ENCODE measurements around the gene HMMR. TPM values are rescaled to one million over a fixed set of nuclear protein-coding genes. Genes with fewer than 3 reads are reported as not detected.
A peak's percentile ranks its signal among the peaks of the same experiment; 100 is the strongest.

HMMR gene
- polyA plus RNA-seq, 3 donors from 2014 or later, result 0.98 to 1.4 TPM; not detected in 1

GRCh38 chr5:163505049-163505367, 44.6 kb downstream of the HMMR start:
- H3K36me3 Mint-ChIP-seq, result no peaks in the 10 kb centered on the region
- H3K27ac Mint-ChIP-seq, result peak overlapping the region; percentile 95 to 100 (median 100)
- DNase-seq, result no peak
- peaks cover 58 to 73% of the 10 kb centered on the region in 2 donors for H3K4me1 Mint-ChIP-seq
- H3K27me3 Mint-ChIP-seq (ENCODE audit: low read depth in 3 of 3), result peaks cover 6 to 22% (median 20%) of the 10 kb centered on the region in 3 donors
- peak overlapping the region; percentile 94 to 100 (median 99) for H3K4me3 Mint-ChIP-seq
- no peaks in the 10 kb centered on the region for H3K9me3 Mint-ChIP-seq

- DNase-seq, result peak; percentile 95 to 96 (median 96)
- Mint-ChIP-seq H3K4me3 (peak within 1 kb of the TSS; percentile 94 to 100 (median 99)), H3K27ac (peak within 1 kb of the TSS; percentile 95 to 100 (median 100)), H3K27me3 (ENCODE audit: low read depth in 3 of 3) (peaks cover 6 to 22% (median 20%) of the 10 kb centered on the region in 3 donors), H3K9me3 (no peaks in the 10 kb centered on the region), H3K36me3 (no peaks in the 10 kb centered on the region), H3K4me1 (peaks cover 63 to 79% of the 10 kb centered on the region in 2 donors)
These were observed 45.1 kb downstream of the HMMR start, which contains the start of gene MAT2B for GRCh38 chr5:163505368-163506094. Gene MAT2B, plus strand, starts transcription at chr5:163505619. Its CDS starts 68 bp downstream, at chr5:163505687.

- H3K4me3 Mint-ChIP-seq, result peak overlapping the region; percentile 94 to 100 (median 99)
- H3K27ac Mint-ChIP-seq, result peak overlapping the region; percentile 95 to 100 (median 100)
- H3K4me1 Mint-ChIP-seq, result peaks cover 68 to 84% of the 10 kb centered on the region in 2 donors
- H3K9me3 Mint-ChIP-seq, result no peaks in the 10 kb centered on the region
- H3K36me3 Mint-ChIP-seq, result no peaks in the 10 kb centered on the region
- no peak for DNase-seq
- peaks cover 6 to 22% (median 20%) of the 10 kb centered on the region in 3 donors for H3K27me3 Mint-ChIP-seq (ENCODE audit: low read depth in 3 of 3)
These were observed 45.6 kb downstream of the HMMR start for GRCh38 chr5:163506095-163506457.

GRCh38 chr5:163506726-163507125, 46.3 kb downstream of the HMMR start:
- Mint-ChIP-seq H3K4me3 (peak overlapping the region; percentile 94 to 100 (median 99)), H3K4me1 (peaks cover 70 to 87% of the 10 kb centered on the region in 2 donors), H3K27me3 (ENCODE audit: low read depth in 3 of 3) (peaks cover 6 to 22% (median 20%) of the 10 kb centered on the region in 3 donors), H3K27ac (peak overlapping the region; percentile 95 to 100 (median 100)), H3K9me3 (no peaks in the 10 kb centered on the region), H3K36me3 (peaks cover 0 to under 1% (median 0%) of the 10 kb centered on the region in 3 donors)
- DNase-seq, result peak in 2 of 3 donors; percentile 6 to 21

- peaks cover 0 to 19% (median 6%) of the 10 kb centered on the region in 3 donors for H3K36me3 Mint-ChIP-seq
- no peaks in the 10 kb centered on the region for H3K9me3 Mint-ChIP-seq
- no peak for DNase-seq
- H3K27ac Mint-ChIP-seq, result peak overlapping the region; percentile 95 to 100 (median 100)
- H3K27me3 Mint-ChIP-seq (ENCODE audit: low read depth in 3 of 3), result peaks cover 4 to 22% (median 20%) of the 10 kb centered on the region in 3 donors
- H3K4me3 Mint-ChIP-seq, result peak overlapping the region; percentile 94 to 100 (median 99)
- H3K4me1 Mint-ChIP-seq, result peaks cover 73 to 92% of the 10 kb centered on the region in 2 donors
These were observed 48.3 kb downstream of the HMMR start for GRCh38 chr5:163508753-163509152.

GRCh38 chr5:163509291-163509951, 49.0 kb downstream of the HMMR start:
- DNase-seq, result no peak
- H3K4me3 Mint-ChIP-seq, result peak overlapping the region; percentile 94 to 100 (median 99)
- peak overlapping the region; percentile 95 to 100 (median 100) for H3K27ac Mint-ChIP-seq
- no peaks in the 10 kb centered on the region for H3K9me3 Mint-ChIP-seq
- peaks cover 66 to 91% of the 10 kb centered on the region in 2 donors for H3K4me1 Mint-ChIP-seq
- peaks cover 0 to 19% (median 7%) of the 10 kb centered on the region in 3 donors for H3K36me3 Mint-ChIP-seq
- peaks cover 4 to 22% (median 17%) of the 10 kb centered on the region in 3 donors for H3K27me3 Mint-ChIP-seq (ENCODE audit: low read depth in 3 of 3)

- Mint-ChIP-seq H3K4me1 (peaks cover 56 to 83% of the 10 kb centered on the region in 2 donors), H3K36me3 (peaks cover 0 to 33% (median 16%) of the 10 kb centered on the region in 3 donors), H3K27me3 (ENCODE audit: low read depth in 3 of 3) (peaks cover 0 to 2% (median 0%) of the 10 kb centered on the region in 3 donors), H3K9me3 (no peaks in the 10 kb centered on the region), H3K4me3 (peak overlapping the region in 1 of 5 donors; percentile 37), H3K27ac (peak overlapping the region; percentile 42 to 81 (median 70))
- DNase-seq, result no peak
These were observed 52.1 kb downstream of the HMMR start for GRCh38 chr5:163512526-163512925.

- Mint-ChIP-seq H3K4me3 (no peak overlapping the region), H3K36me3 (peaks cover 4 to 21% (median 15%) of the 10 kb centered on the region in 3 donors), H3K9me3 (no peaks in the 10 kb centered on the region), H3K4me1 (peaks cover 0 to 4% of the 10 kb centered on the region in 2 donors), H3K27me3 (ENCODE audit: low read depth in 3 of 3) (no peaks in the 10 kb centered on the region), H3K27ac (no peak overlapping the region)
- DNase-seq, result no peak
These were observed 64.7 kb downstream of the HMMR start for GRCh38 chr5:163525096-163525495.

GRCh38 chr5:163529698-163530097, 69.3 kb downstream of the HMMR start:
- Mint-ChIP-seq H3K36me3 (peaks cover 4 to 14% (median 9%) of the 10 kb centered on the region in 3 donors), H3K27ac (no peak overlapping the region), H3K4me1 (peaks cover 0 to under 1% of the 10 kb centered on the region in 2 donors), H3K9me3 (no peaks in the 10 kb centered on the region), H3K27me3 (ENCODE audit: low read depth in 3 of 3) (peaks cover 0 to 2% (median 1%) of the 10 kb centered on the region in 3 donors), H3K4me3 (no peak overlapping the region)
- DNase-seq, result no peak

GRCh38 chr5:163531272-163531671, 70.8 kb downstream of the HMMR start:
- no peaks in the 10 kb centered on the region for H3K9me3 Mint-ChIP-seq
- peaks cover 0 to 4% (median 2%) of the 10 kb centered on the region in 3 donors for H3K27me3 Mint-ChIP-seq (ENCODE audit: low read depth in 3 of 3)
- peaks cover 0 to 9% (median 0%) of the 10 kb centered on the region in 3 donors for H3K36me3 Mint-ChIP-seq
- no peaks in the 10 kb centered on the region for H3K4me1 Mint-ChIP-seq
- DNase-seq, result no peak
- no peak overlapping the region for H3K4me3 Mint-ChIP-seq
- H3K27ac Mint-ChIP-seq, result no peak overlapping the region

GRCh38 chr5:163532171-163533084, 72.0 kb downstream of the HMMR start:
- H3K9me3 Mint-ChIP-seq, result no peaks in the 10 kb centered on the region

GRCh38 chr5:163533223-163533622, 72.8 kb downstream of the HMMR start:
- Mint-ChIP-seq H3K36me3 (peaks cover 0 to 8% (median 0%) of the 10 kb centered on the region in 3 donors), H3K27ac (no peak overlapping the region), H3K4me1 (no peaks in the 10 kb centered on the region), H3K27me3 (ENCODE audit: low read depth in 3 of 3) (peaks cover 2 to 5% (median 4%) of the 10 kb centered on the region in 3 donors), H3K4me3 (no peak overlapping the region), H3K9me3 (no peaks in the 10 kb centered on the region)
- DNase-seq, result no peak

More at GRCh38 chr5:163532171-163533084, 72.0 kb downstream of the HMMR start:
- no peak overlapping the region for H3K4me3 Mint-ChIP-seq
- H3K36me3 Mint-ChIP-seq, result peaks cover 0 to 9% (median 0%) of the 10 kb centered on the region in 3 donors
- no peaks in the 10 kb centered on the region for H3K4me1 Mint-ChIP-seq
- no peak overlapping the region for H3K27ac Mint-ChIP-seq
- peaks cover 2 to 4% (median 2%) of the 10 kb centered on the region in 3 donors for H3K27me3 Mint-ChIP-seq (ENCODE audit: low read depth in 3 of 3)
- DNase-seq, result no peak

- H3K4me1 Mint-ChIP-seq, result no peaks in the 10 kb centered on the region
- no peak overlapping the region for H3K27ac Mint-ChIP-seq
- H3K36me3 Mint-ChIP-seq, result peaks cover 0 to 4% (median 0%) of the 10 kb centered on the region in 3 donors
- DNase-seq, result no peak
- no peaks in the 10 kb centered on the region for H3K9me3 Mint-ChIP-seq
- H3K27me3 Mint-ChIP-seq (ENCODE audit: low read depth in 3 of 3), result peaks cover 2 to 8% (median 4%) of the 10 kb centered on the region in 3 donors
- H3K4me3 Mint-ChIP-seq, result no peak overlapping the region
These were observed 74.2 kb downstream of the HMMR start for GRCh38 chr5:163534492-163535094.

Measured in immature natural killer cell (primary cell).